DOHH2 (cell line): ENCODE results near the gene OPTC.

ENCODE experiments used
- H3F3A ChIP-seq: fragments of 200-600 bp; sonication (generic), shearing (Covaris generic); 2 replicates; pipeline ENCODE4 v1.6.0; 2016; ENCODE audit warnings: antibody characterized with exemption, mild to moderate bottlenecking; ENCODE audit not compliant: control insufficient read depth, insufficient read depth
- H3K27ac ChIP-seq: fragments of 200-600 bp; sonication (generic); 2 replicates; pipeline ENCODE4 v1.5.1; 2014; ENCODE audit warnings: low read depth, mild to moderate bottlenecking, low read length, moderate library complexity
- H3K27me3 ChIP-seq: fragments of 200-600 bp; sonication (generic); 2 replicates; pipeline ENCODE4 v1.6.1; 2014; ENCODE audit warnings: mild to moderate bottlenecking, low read length, mixed read lengths; ENCODE audit not compliant: control insufficient read depth
- H3K36me3 ChIP-seq: fragments of 200-600 bp; sonication (generic); 2 replicates; pipeline ENCODE4 v1.6.1; 2014; ENCODE audit warnings: mild to moderate bottlenecking, low read length, moderate library complexity, mixed read lengths; ENCODE audit not compliant: control insufficient read depth
- H3K4me1 ChIP-seq: fragments of 200-600 bp; sonication (generic); 2 replicates; pipeline ENCODE4 v1.6.1; 2014; ENCODE audit warnings: mild to moderate bottlenecking, low read length, mixed read lengths; ENCODE audit not compliant: control insufficient read depth
- H3K4me2 ChIP-seq: fragments of 200-600 bp; sonication (generic); 2 replicates; pipeline ENCODE4 v1.6.0; 2014; ENCODE audit warnings: mild to moderate bottlenecking, low read length, moderate library complexity
- H3K4me3 ChIP-seq: fragments of 200-600 bp; sonication (generic); 2 replicates; pipeline ENCODE4 v1.5.1; 2014; ENCODE audit warnings: mild to moderate bottlenecking, low read length, mixed read lengths
- H3K79me2 ChIP-seq: fragments of 200-600 bp; sonication (generic); 2 replicates; pipeline ENCODE4 v1.6.1; 2014; ENCODE audit warnings: mild to moderate bottlenecking, low read length, mixed read lengths; ENCODE audit not compliant: control insufficient read depth
- H3K9me2 ChIP-seq: fragments of 200-600 bp; sonication (generic); replicated peaks from 2 replicates; pipeline ENCODE4 v1.6.1; 2014; ENCODE audit warnings: mild to moderate bottlenecking, low read length, mixed read lengths; ENCODE audit not compliant: control insufficient read depth
- H3K9me3 ChIP-seq: fragments of 200-600 bp; sonication (generic); 2 replicates; pipeline ENCODE4 v1.6.1; 2014; ENCODE audit warnings: antibody characterized with exemption, low read length, mixed read lengths; ENCODE audit not compliant: control insufficient read depth, insufficient read depth
- H4K20me1 ChIP-seq: fragments of 200-600 bp; sonication (generic); 2 replicates; pipeline ENCODE4 v1.6.0; 2014; ENCODE audit warnings: low read depth, mild to moderate bottlenecking, antibody characterized with exemption, low read length, moderate library complexity; ENCODE audit not compliant: control insufficient read depth, insufficient read depth
- CTCF ChIP-seq: fragments of 200-600 bp; sonication (generic); IDR thresholded peaks from one replicate; pipeline ENCODE4 v1.5.1; 2014; ENCODE audit warnings: antibody characterized with exemption, mild to moderate bottlenecking, low read depth, low read length; ENCODE audit not compliant: poor library complexity, severe bottlenecking
- EZH2phosphoT487 ChIP-seq: fragments of 200-600 bp; sonication (generic); IDR thresholded peaks from 2 replicates; pipeline ENCODE4 v1.6.1; 2017; ENCODE audit warnings: borderline replicate concordance, mild to moderate bottlenecking, antibody characterized with exemption, low read length, moderate library complexity, mixed read lengths

The OPTC gene

GRCh38 chr1:203519053-203519840 is 25.3 kb downstream of the OPTC start:
- H3K4me3 ChIP-seq, result no peak overlapping the region
- H3F3A ChIP-seq, result no peaks in the 10 kb centered on the region
- no peaks in the 10 kb centered on the region for H3K9me2 ChIP-seq
- H3K27ac ChIP-seq, result no peak overlapping the region
- H3K4me1 ChIP-seq, result no peaks in the 10 kb centered on the region
- no peaks in the 10 kb centered on the region for H3K36me3 ChIP-seq
- no peak overlapping the region for H3K4me2 ChIP-seq
- TF ChIP-seq CTCF (no peak), EZH2phosphoT487 (no peak)
- no peaks in the 10 kb centered on the region for H3K79me2 ChIP-seq
- no peaks in the 10 kb centered on the region for H4K20me1 ChIP-seq
- no peaks in the 10 kb centered on the region for H3K9me3 ChIP-seq
- 0 out of 2 replicates have a peak, but pooled peaks cover 2% of the 10 kb centered on the region for H3K27me3 ChIP-seq

GRCh38 chr1:203519896-203520295 is 25.9 kb downstream of the OPTC start:
- H3K4me2 ChIP-seq, result no peak overlapping the region
- no peaks in the 10 kb centered on the region for H3K36me3 ChIP-seq
- H3K9me2 ChIP-seq, result no peaks in the 10 kb centered on the region
- TF ChIP-seq CTCF (no peak), EZH2phosphoT487 (no peak)
- peaks cover under 1% of the 10 kb centered on the region; the same call in 1 of the 2 replicates for H3K27me3 ChIP-seq
- H3K4me1 ChIP-seq, result no peaks in the 10 kb centered on the region
- H3F3A ChIP-seq, result no peaks in the 10 kb centered on the region
- H3K79me2 ChIP-seq, result no peaks in the 10 kb centered on the region
- H3K9me3 ChIP-seq, result no peaks in the 10 kb centered on the region
- H3K4me3 ChIP-seq, result no peak overlapping the region
- H4K20me1 ChIP-seq, result no peaks in the 10 kb centered on the region
- H3K27ac ChIP-seq, result no peak overlapping the region

GRCh38 chr1:203520315-203520714 is 26.4 kb downstream of the OPTC start:
- Histone ChIP-seq H3K27ac (no peak overlapping the region), H3K79me2 (no peaks in the 10 kb centered on the region), H3K27me3 (peaks cover 4% of the 10 kb centered on the region; the same call in 1 of the 2 replicates), H3K4me3 (no peak overlapping the region), H3K4me2 (no peak overlapping the region), H3K4me1 (no peaks in the 10 kb centered on the region), H3K9me2 (no peaks in the 10 kb centered on the region), H3K36me3 (no peaks in the 10 kb centered on the region), H3K9me3 (no peaks in the 10 kb centered on the region), H3F3A (no peaks in the 10 kb centered on the region), H4K20me1 (no peaks in the 10 kb centered on the region)
- TF ChIP-seq CTCF, result no peak
- TF ChIP-seq EZH2phosphoT487, result no peak
